ENCODE data around the gene MKLN1.
"Not testable (repeated sequence)": the region's sequence is repeated elsewhere in the genome, so short reads cannot be mapped to it uniquely, and the experiment has no call there.

Gene MKLN1

DNA sequence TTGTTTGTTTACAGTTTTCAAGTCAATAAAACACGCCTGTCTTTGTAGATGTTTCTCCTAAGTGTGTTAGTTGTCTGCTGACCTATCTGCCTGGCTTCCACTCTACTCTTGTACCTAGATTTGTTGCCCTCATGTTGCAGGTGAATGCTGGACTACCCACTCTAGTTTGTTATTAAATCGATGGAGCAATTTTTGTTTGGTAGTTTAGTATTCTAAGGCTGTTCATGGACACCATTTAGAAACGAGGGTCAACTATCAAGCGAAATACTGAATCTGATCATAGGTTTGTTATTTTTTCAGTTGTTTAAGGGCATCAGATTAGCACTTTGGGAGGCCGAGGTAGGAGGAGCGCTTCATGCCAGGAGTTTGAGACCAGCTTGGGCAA is 29.1 kb upstream of the MKLN1 start:
- Histone ChIP-seq H3K4me1 (ENCODE audit: control insufficient read depth, insufficient read depth, low read length) (no peaks in the 10 kb centered on the region), H3K36me3 (ENCODE audit: control insufficient read depth in 2 of 2, insufficient read depth in 2 of 2, low read length in 2 of 2) (no peaks in the 10 kb centered on the region), H3K4me3 (ENCODE audit: low read length in 2 of 2) (no peak overlapping the region), H3K9me3 (ENCODE audit: control insufficient read depth in 2 of 2, low read length in 2 of 2) (no peaks in the 10 kb centered on the region), H3K9ac (ENCODE audit: low read length in 2 of 2) (no peak overlapping the region), H3K27me3 (ENCODE audit: control insufficient read depth in 1 of 2, insufficient read depth in 2 of 2, low read length in 2 of 2) (no peaks in the 10 kb centered on the region), H3K27ac (ENCODE audit: low read length) (no peak overlapping the region)

DNA sequence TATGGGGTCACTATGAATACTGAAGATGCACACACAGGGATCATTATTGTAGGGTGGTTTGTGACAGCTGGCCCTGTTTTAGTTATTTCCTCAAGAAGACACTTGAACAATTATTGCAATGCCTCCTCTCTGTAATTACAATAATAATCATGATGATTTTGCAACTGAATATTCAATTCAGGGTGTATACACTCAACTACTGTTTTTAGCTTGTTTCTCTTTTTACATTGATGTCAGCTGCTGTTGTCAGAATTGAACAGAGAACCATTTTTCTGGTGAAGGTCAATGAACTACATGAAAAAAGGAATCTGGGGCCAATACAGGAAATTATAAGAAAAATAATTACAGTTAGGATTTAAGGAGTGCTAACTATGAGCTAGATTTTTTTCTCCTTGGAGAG is 28.6 kb upstream of the MKLN1 start:
- no peaks in the 10 kb centered on the region for H3K4me1 ChIP-seq (ENCODE audit: control insufficient read depth, insufficient read depth, low read length)
- H3K27me3 ChIP-seq (ENCODE audit: control insufficient read depth in 1 of 2, insufficient read depth in 2 of 2, low read length in 2 of 2): no peaks in the 10 kb centered on the region
- H3K4me3 ChIP-seq (ENCODE audit: low read length in 2 of 2): no peak overlapping the region
- no peak overlapping the region for H3K27ac ChIP-seq (ENCODE audit: low read length)
- H3K9ac ChIP-seq (ENCODE audit: low read length in 2 of 2): no peak overlapping the region
- no peaks in the 10 kb centered on the region for H3K36me3 ChIP-seq (ENCODE audit: control insufficient read depth in 2 of 2, insufficient read depth in 2 of 2, low read length in 2 of 2)
- H3K9me3 ChIP-seq (ENCODE audit: control insufficient read depth in 2 of 2, low read length in 2 of 2): no peaks in the 10 kb centered on the region

DNA sequence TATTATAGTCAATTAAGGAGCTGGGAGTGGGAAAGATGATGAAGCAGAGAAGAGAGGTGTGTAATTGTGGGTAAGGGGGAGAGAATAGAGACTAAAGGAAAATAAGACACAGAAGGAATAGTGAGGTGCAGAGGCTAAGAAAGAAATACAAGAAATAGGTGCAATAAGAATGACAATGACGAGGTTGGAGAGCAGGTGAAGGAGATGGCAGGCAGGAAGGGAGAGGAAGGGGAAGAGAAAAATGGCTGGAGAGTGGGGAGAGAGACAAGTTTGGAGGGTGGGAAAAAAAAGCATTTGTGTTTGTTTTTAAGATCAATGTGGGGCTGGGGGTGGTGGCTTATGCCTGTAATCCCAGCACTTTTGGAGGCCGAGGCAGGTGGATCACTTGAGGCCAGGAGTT is 27.6 kb upstream of the MKLN1 start:
- Histone ChIP-seq H3K4me3 (ENCODE audit: low read length in 2 of 2) (no peak overlapping the region), H3K27me3 (ENCODE audit: control insufficient read depth in 1 of 2, insufficient read depth in 2 of 2, low read length in 2 of 2) (no peaks in the 10 kb centered on the region), H3K9ac (ENCODE audit: low read length in 2 of 2) (no peak overlapping the region), H3K36me3 (ENCODE audit: control insufficient read depth in 2 of 2, insufficient read depth in 2 of 2, low read length in 2 of 2) (no peaks in the 10 kb centered on the region), H3K27ac (ENCODE audit: low read length) (no peak overlapping the region), H3K9me3 (ENCODE audit: control insufficient read depth in 2 of 2, low read length in 2 of 2) (no peaks in the 10 kb centered on the region), H3K4me1 (ENCODE audit: control insufficient read depth, insufficient read depth, low read length) (no peaks in the 10 kb centered on the region)

DNA sequence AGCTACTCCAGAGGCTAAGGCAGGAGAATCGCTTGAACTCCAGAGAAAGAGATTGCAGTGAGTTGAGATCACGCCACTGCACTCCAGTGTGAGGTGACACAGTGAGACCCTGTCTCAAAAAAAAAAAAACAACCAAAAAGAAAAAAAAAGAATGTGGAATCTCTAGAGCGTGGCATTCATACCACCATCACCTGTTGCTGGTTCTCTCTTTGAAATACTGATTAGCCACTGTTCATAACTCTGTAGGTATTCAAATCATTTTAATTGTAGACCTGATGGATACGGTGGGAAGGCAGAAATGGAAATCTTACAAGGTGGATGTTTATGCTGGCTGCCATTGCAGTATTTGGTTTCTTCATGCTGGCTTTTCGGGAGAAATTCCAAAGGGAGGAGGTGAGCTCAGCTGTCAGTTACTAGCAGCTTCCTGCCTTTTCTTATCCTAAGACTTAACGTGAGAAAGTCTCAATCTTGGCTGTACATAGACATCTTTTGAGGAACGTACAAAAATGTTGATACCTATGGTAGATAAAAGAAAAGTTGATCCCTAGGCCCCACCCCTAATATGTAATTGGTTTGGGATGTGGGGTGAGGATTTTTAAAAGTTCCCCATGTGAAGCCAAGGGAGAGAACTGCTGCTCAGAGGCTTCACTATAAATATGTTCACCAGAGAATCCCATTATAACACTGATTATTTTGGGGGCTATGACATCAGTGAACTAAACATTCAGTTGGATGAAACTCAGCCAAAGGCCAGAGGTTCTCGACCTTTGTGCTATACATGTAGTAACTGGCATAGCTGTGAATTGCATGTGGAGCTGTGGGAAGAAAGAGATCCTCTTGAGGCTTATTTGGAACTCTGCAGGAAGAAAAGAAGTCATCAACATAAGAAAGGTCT is 26.9 kb upstream of the MKLN1 start:
- Histone ChIP-seq H3K9me3 (ENCODE audit: control insufficient read depth in 2 of 2, low read length in 2 of 2) (no peaks in the 10 kb centered on the region), H3K9ac (ENCODE audit: low read length in 2 of 2) (no peak overlapping the region), H3K4me3 (ENCODE audit: low read length in 2 of 2) (no peak overlapping the region), H3K36me3 (ENCODE audit: control insufficient read depth in 2 of 2, insufficient read depth in 2 of 2, low read length in 2 of 2) (no peaks in the 10 kb centered on the region), H3K4me1 (ENCODE audit: control insufficient read depth, insufficient read depth, low read length) (no peaks in the 10 kb centered on the region), H3K27ac (ENCODE audit: low read length) (no peak overlapping the region), H3K27me3 (ENCODE audit: control insufficient read depth in 1 of 2, insufficient read depth in 2 of 2, low read length in 2 of 2) (no peaks in the 10 kb centered on the region)

DNA sequence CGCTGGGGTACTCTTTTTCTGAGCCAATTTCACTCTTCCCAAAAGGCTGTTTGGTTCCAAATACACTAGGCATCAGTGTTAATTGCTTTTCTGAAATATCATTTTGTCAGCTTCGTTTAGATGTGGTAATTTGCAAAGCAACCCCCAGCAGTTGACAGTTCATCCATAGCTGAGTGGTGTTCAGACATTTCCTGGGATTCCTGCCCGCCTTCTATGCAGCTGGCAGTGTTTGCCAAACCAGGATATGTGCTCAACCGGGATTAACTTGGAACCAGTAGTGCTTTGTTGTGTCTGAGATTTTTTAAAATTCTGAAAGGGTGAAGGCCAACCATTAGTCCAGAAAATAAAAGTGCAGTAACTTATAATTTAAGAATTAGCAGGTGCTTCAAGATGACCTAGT is 25.2 kb upstream of the MKLN1 start:
- H3K4me1 ChIP-seq (ENCODE audit: control insufficient read depth, insufficient read depth, low read length): no peaks in the 10 kb centered on the region
- no peak overlapping the region for H3K4me3 ChIP-seq (ENCODE audit: low read length in 2 of 2)
- H3K9me3 ChIP-seq (ENCODE audit: control insufficient read depth in 2 of 2, low read length in 2 of 2): no peaks in the 10 kb centered on the region
- H3K27ac ChIP-seq (ENCODE audit: low read length): no peak overlapping the region
- no peak overlapping the region for H3K9ac ChIP-seq (ENCODE audit: low read length in 2 of 2)
- H3K27me3 ChIP-seq (ENCODE audit: control insufficient read depth in 1 of 2, insufficient read depth in 2 of 2, low read length in 2 of 2): no peaks in the 10 kb centered on the region
- H3K36me3 ChIP-seq (ENCODE audit: control insufficient read depth in 2 of 2, insufficient read depth in 2 of 2, low read length in 2 of 2): no peaks in the 10 kb centered on the region

DNA sequence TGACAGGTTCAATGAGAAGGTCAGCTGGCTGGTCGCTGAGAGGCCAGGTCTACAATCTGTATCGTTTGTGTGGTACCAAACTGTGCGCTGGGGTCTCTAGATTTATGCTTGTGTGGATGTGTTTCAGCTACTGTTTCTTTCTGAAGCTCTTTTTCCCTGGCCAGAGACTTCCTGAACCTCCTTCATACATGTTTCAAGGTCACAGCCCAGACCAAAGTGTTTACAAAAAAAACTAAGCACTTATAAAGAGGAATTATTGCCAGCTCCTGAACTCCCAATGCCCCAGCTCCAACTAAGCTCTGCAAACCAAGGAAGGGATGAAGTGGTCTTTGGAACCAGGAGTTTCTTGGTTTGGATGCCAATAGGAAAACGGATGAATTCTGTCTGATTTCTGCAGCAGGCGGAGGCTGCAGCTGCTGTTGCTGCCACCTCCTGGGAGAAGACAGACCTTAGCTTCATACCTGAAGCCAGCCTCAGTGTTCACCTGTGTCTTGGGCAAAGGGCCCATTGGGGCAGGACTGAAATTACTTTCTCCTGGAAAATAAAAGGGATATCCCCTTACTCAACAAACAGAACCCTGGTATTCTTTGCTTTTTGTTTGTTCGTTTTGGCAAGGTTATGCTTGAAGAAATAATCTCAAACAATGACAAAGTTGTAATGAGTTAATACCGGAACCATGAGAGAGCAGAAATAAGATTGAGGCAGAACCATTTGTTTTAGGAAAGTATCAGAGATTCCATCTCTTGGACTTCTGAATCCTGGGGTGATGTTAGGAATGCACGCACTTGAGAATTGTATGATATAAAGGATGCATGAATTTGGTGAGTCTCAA is 24.6 kb upstream of the MKLN1 start:
- Histone ChIP-seq H3K4me1 (ENCODE audit: control insufficient read depth, insufficient read depth, low read length) (no peaks in the 10 kb centered on the region), H3K27ac (ENCODE audit: low read length) (no peak overlapping the region), H3K4me3 (ENCODE audit: low read length in 2 of 2) (no peak overlapping the region), H3K9me3 (ENCODE audit: control insufficient read depth in 2 of 2, low read length in 2 of 2) (no peaks in the 10 kb centered on the region), H3K27me3 (ENCODE audit: control insufficient read depth in 1 of 2, insufficient read depth in 2 of 2, low read length in 2 of 2) (no peaks in the 10 kb centered on the region), H3K36me3 (ENCODE audit: control insufficient read depth in 2 of 2, insufficient read depth in 2 of 2, low read length in 2 of 2) (no peaks in the 10 kb centered on the region), H3K9ac (ENCODE audit: low read length in 2 of 2) (no peak overlapping the region)

DNA sequence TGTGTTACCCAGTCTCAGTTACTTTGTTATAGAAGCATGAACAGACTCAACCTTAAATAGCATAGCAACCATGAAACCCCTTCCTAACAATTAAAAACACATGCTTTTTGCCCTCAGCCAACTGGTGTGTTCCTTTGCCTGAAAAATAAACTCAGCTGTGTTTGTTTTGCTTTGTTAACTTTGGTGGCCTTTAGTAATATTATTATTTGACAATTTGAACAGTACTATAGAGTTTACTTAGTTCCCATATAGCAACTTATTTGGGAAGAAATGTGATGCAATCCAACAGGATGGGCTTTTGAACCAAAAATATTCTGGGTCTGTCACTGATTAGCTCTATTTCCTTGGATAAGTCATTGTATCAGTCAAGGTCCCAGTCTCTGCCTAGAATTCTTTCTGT is 22.5 kb upstream of the MKLN1 start:
- Histone ChIP-seq H3K4me3 (ENCODE audit: low read length in 2 of 2) (no peak overlapping the region), H3K36me3 (ENCODE audit: control insufficient read depth in 2 of 2, insufficient read depth in 2 of 2, low read length in 2 of 2) (no peaks in the 10 kb centered on the region), H3K9me3 (ENCODE audit: control insufficient read depth in 2 of 2, low read length in 2 of 2) (no peaks in the 10 kb centered on the region), H3K27me3 (ENCODE audit: control insufficient read depth in 1 of 2, insufficient read depth in 2 of 2, low read length in 2 of 2) (no peaks in the 10 kb centered on the region), H3K9ac (ENCODE audit: low read length in 2 of 2) (no peak overlapping the region), H3K4me1 (ENCODE audit: control insufficient read depth, insufficient read depth, low read length) (no peaks in the 10 kb centered on the region), H3K27ac (ENCODE audit: low read length) (no peak overlapping the region)

DNA sequence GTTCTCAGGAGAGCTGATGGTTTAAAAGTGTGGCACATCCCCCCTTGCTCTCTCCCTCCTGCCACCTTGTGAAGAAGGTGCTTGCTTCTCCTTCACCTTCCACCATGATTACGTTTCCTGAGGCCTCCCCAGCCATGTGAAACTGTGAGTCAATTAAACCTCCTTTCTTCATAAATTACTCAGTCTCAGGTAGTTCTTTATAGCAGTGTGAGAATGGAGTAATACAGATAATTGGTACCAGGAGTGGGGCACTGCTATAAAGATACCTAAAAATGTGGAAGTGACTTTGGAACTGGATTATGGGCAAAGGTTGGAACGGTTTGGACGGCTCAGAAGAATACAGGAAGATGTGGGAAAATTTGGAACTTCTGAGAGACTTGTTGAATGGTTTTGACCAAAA is 21.6 kb upstream of the MKLN1 start:
- H3K4me1 ChIP-seq (ENCODE audit: control insufficient read depth, insufficient read depth, low read length); H3K4me3 ChIP-seq (ENCODE audit: low read length in 2 of 2); H3K27me3 ChIP-seq (ENCODE audit: control insufficient read depth in 1 of 2, insufficient read depth in 2 of 2, low read length in 2 of 2); H3K9me3 ChIP-seq (ENCODE audit: control insufficient read depth in 2 of 2, low read length in 2 of 2); H3K9ac ChIP-seq (ENCODE audit: low read length in 2 of 2); H3K36me3 ChIP-seq (ENCODE audit: control insufficient read depth in 2 of 2, insufficient read depth in 2 of 2, low read length in 2 of 2); H3K27ac ChIP-seq (ENCODE audit: low read length): not testable (repeated sequence)

DNA sequence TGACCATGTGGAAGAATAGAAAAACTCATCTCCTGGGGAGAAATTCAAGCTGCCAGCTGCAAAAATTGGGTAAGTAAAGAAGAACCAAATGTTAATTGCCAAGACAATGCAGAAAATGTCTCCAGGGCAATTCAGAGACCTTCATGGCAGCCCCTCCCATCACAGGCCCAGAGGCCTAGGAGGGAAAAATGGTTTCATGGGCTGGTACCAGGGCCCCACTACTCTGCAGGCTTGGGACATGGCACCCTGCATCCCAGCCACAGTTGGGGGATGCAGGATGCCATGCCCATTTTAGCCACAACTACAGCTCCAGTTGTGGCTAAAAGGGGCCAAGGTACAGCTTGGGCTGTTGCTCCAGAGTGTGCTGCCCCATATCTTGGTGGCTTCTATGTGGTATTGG is 20.9 kb upstream of the MKLN1 start:
- Histone ChIP-seq H3K4me3 (ENCODE audit: low read length in 2 of 2) (no peak overlapping the region), H3K9me3 (ENCODE audit: control insufficient read depth in 2 of 2, low read length in 2 of 2) (no peaks in the 10 kb centered on the region), H3K27ac (ENCODE audit: low read length) (no peak overlapping the region), H3K36me3 (ENCODE audit: control insufficient read depth in 2 of 2, insufficient read depth in 2 of 2, low read length in 2 of 2) (no peaks in the 10 kb centered on the region), H3K9ac (ENCODE audit: low read length in 2 of 2) (no peak overlapping the region), H3K27me3 (ENCODE audit: control insufficient read depth in 1 of 2, insufficient read depth in 2 of 2, low read length in 2 of 2) (no peaks in the 10 kb centered on the region), H3K4me1 (ENCODE audit: control insufficient read depth, insufficient read depth, low read length) (no peaks in the 10 kb centered on the region)

DNA sequence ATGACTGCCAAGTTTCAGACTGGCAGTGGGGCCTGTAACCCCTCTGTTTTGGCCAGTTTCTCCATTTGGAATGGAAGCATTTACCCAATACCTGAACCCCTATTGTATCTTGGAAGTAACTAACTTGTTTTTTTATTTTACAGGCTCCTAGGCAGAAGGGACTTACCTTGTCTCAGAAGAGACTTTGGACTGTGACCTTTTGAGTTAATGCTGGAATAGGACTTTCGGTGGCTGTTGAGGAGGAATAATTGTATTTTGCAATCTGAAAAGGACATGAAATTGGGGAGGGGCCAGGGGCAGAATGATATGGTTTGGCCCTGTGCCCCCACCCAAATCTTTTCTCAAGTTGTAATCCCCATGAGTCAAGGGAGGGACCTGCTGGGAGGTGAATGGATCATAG is 20.0 kb upstream of the MKLN1 start:
- H3K4me3 ChIP-seq (ENCODE audit: low read length in 2 of 2): no peak overlapping the region

DNA sequence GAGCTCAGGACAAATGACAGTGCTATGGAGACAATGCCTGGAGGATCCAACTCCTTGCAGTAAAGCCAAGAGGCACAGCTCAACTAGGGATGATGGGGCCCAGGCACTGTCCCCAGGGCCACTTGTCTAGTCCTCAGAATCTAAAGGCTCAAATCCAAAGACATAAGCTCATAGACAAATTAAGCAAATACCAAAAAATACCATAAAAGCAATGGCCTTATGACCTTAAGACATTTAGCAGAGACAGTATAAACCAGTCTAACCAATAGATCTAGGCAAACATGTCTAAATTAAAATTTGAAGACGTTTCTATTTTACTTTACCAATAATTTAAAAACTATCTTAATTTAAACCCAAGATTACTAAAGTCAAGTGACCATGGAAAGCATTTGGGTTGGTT is 14.8 kb upstream of the MKLN1 start:
- Histone ChIP-seq H3K4me1 (ENCODE audit: control insufficient read depth, insufficient read depth, low read length) (no peaks in the 10 kb centered on the region), H3K9ac (ENCODE audit: low read length in 2 of 2) (no peak overlapping the region), H3K4me3 (ENCODE audit: low read length in 2 of 2) (no peak overlapping the region), H3K9me3 (ENCODE audit: control insufficient read depth in 2 of 2, low read length in 2 of 2) (peaks cover 0 to 4% of the 10 kb centered on the region in 2 donors), H3K27me3 (ENCODE audit: control insufficient read depth in 1 of 2, insufficient read depth in 2 of 2, low read length in 2 of 2) (no peaks in the 10 kb centered on the region), H3K27ac (ENCODE audit: low read length) (no peak overlapping the region), H3K36me3 (ENCODE audit: control insufficient read depth in 2 of 2, insufficient read depth in 2 of 2, low read length in 2 of 2) (no peaks in the 10 kb centered on the region)

More for the DNA sequence above, 20.0 kb upstream of the MKLN1 start:
- Histone ChIP-seq H3K27me3 (ENCODE audit: control insufficient read depth in 1 of 2, insufficient read depth in 2 of 2, low read length in 2 of 2) (no peaks in the 10 kb centered on the region), H3K4me1 (ENCODE audit: control insufficient read depth, insufficient read depth, low read length) (no peaks in the 10 kb centered on the region), H3K9me3 (ENCODE audit: control insufficient read depth in 2 of 2, low read length in 2 of 2) (peaks cover 0 to 2% of the 10 kb centered on the region in 2 donors), H3K9ac (ENCODE audit: low read length in 2 of 2) (no peak overlapping the region), H3K36me3 (ENCODE audit: control insufficient read depth in 2 of 2, insufficient read depth in 2 of 2, low read length in 2 of 2) (no peaks in the 10 kb centered on the region), H3K27ac (ENCODE audit: low read length) (no peak overlapping the region)
